RWPE2 (cell line): ENCODE measurements around the gene TUBB2B.

Experiments used
- ATAC-seq: fragments of 200-7000 bp; cut with Tn5 transposase; 3 replicates; pipeline ENCODE4 v1.9.1; 2021; ENCODE audit warnings: low read depth
- DNase-seq: peaks from one replicate; pipeline ENCODE4 v3.0.0-alpha.2; 2020; ENCODE audit warnings: low spot score
- H3K27ac ChIP-seq: fragments of 450-650 bp; 2 replicates; pipeline ENCODE4 v1.5.1; 2017; ENCODE audit warnings: mild to moderate bottlenecking; ENCODE audit not compliant: poor library complexity, severe bottlenecking
- H3K27me3 ChIP-seq: fragments of 250-450 bp; sonication (Bioruptor Pico); 2 replicates; pipeline ENCODE4 v1.5.1; 2021; ENCODE audit warnings: mild to moderate bottlenecking, moderate library complexity; ENCODE audit not compliant: insufficient read depth, poor library complexity, severe bottlenecking
- H3K36me3 ChIP-seq: fragments of 250-450 bp; sonication (Bioruptor Pico); 2 replicates; pipeline ENCODE4 v1.5.1; 2020; ENCODE audit warnings: low read depth, mild to moderate bottlenecking, moderate library complexity
- H3K4me1 ChIP-seq: fragments of 250-450 bp; sonication (Bioruptor Pico); 2 replicates; pipeline ENCODE4 v1.5.1; 2021; ENCODE audit warnings: mild to moderate bottlenecking, moderate library complexity; ENCODE audit not compliant: insufficient read depth, poor library complexity, severe bottlenecking
- H3K4me3 ChIP-seq: fragments of 250-450 bp; sonication (Bioruptor Pico); 2 replicates; pipeline ENCODE4 v1.5.1; 2021; ENCODE audit warnings: mild to moderate bottlenecking, moderate library complexity; ENCODE audit not compliant: severe bottlenecking
- H3K9me3 ChIP-seq: fragments of 250-450 bp; sonication (Bioruptor Pico); 2 replicates; pipeline ENCODE4 v1.5.1; 2021; ENCODE audit warnings: mild to moderate bottlenecking, moderate library complexity; ENCODE audit not compliant: severe bottlenecking
- CTCF ChIP-seq: fragments of 450-650 bp; IDR thresholded peaks from one replicate; pipeline ENCODE4 v1.5.1; 2017; ENCODE audit warnings: mild to moderate bottlenecking, moderate library complexity; ENCODE audit not compliant: poor library complexity, severe bottlenecking

Gene TUBB2B

GRCh38 chr6:3233904-3234303 is 6.5 kb upstream of the TUBB2B start:
- Histone ChIP-seq H3K27me3 (peaks cover 20% of the 10 kb centered on the region), H3K9me3 (no peaks in the 10 kb centered on the region), H3K4me3 (no peak overlapping the region), H3K36me3 (no peaks in the 10 kb centered on the region), H3K4me1 (no peaks in the 10 kb centered on the region), H3K27ac (no peak overlapping the region)
- TF ChIP-seq CTCF: no peak
- no peak for ATAC-seq
- no peak for DNase-seq

GRCh38 chr6:3233321-3233720 is 5.9 kb upstream of the TUBB2B start:
- DNase-seq: no peak
- H3K27ac ChIP-seq: no peak overlapping the region
- no peaks in the 10 kb centered on the region for H3K4me1 ChIP-seq
- no peak overlapping the region for H3K4me3 ChIP-seq
- H3K27me3 ChIP-seq: peaks cover 24% of the 10 kb centered on the region
- H3K9me3 ChIP-seq: no peaks in the 10 kb centered on the region
- no peak for TF ChIP-seq CTCF
- no peaks in the 10 kb centered on the region for H3K36me3 ChIP-seq
- no peak; the same call in 2 of the 3 replicates for ATAC-seq

GRCh38 chr6:3232017-3232945 is 4.8 kb upstream of the TUBB2B start:
- ATAC-seq (no peak), DNase-seq (no peak)
- H3K9me3 ChIP-seq: no peaks in the 10 kb centered on the region
- no peaks in the 10 kb centered on the region for H3K36me3 ChIP-seq
- no peaks in the 10 kb centered on the region for H3K4me1 ChIP-seq
- peaks cover 34% of the 10 kb centered on the region for H3K27me3 ChIP-seq
- H3K4me3 ChIP-seq: peak overlapping the region; percentile 36
- no peak for TF ChIP-seq CTCF
- H3K27ac ChIP-seq: no peak overlapping the region

- Histone ChIP-seq H3K4me3 (peak overlapping the region; percentile 36), H3K27me3 (peaks cover 42% of the 10 kb centered on the region), H3K27ac (no peak overlapping the region), H3K9me3 (no peaks in the 10 kb centered on the region), H3K36me3 (no peaks in the 10 kb centered on the region), H3K4me1 (no peaks in the 10 kb centered on the region)
- no peak for DNase-seq
- TF ChIP-seq CTCF: no peak
- ATAC-seq: peak; percentile 74
These were observed 4.0 kb upstream of the TUBB2B start for GRCh38 chr6:3231247-3232016.
